GM19397 (cell line): ENCODE measurements around the gene ROR1.
A peak's percentile ranks its signal among the peaks of the same experiment; 100 is the strongest.
"Not testable (repeated sequence)": the region's sequence is repeated elsewhere in the genome, so short reads cannot be mapped to it uniquely, and the experiment has no call there.

Source experiments
- ATAC-seq: cut with Tn5 transposase; IDR thresholded peaks from one replicate; pipeline ENCODE4 v1.9.1; 2021; ENCODE audit warnings: mild to moderate bottlenecking, moderate library complexity; ENCODE audit not compliant: unreplicated experiment

ROR1 gene

DNA sequence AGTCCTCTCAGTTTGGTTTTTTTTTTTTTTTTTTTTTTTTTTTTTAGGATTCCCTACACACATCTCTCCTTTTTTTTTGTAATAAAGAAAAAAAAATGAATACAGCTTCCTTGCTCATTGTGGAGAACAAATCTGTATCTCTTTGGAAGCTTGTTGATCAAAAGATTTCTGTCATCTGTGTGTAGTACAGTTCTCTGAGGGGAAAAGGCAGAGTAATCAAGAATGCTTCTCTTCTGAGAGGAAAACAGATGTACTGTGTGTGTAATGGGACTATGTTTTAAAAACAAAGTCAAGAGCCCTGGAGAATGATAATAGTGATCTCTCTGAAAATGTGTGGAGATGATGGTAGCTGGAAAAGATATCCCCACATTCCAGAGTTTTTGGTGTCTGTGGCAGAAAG, 16.5 kb upstream of the ROR1 start:
- no peak for ATAC-seq

GRCh38 chr1:63758791-63759190, 15.0 kb upstream of the ROR1 start:
- ATAC-seq: no peak

- no peak for ATAC-seq
These were observed 14.0 kb upstream of the ROR1 start for GRCh38 chr1:63759778-63760177.

DNA sequence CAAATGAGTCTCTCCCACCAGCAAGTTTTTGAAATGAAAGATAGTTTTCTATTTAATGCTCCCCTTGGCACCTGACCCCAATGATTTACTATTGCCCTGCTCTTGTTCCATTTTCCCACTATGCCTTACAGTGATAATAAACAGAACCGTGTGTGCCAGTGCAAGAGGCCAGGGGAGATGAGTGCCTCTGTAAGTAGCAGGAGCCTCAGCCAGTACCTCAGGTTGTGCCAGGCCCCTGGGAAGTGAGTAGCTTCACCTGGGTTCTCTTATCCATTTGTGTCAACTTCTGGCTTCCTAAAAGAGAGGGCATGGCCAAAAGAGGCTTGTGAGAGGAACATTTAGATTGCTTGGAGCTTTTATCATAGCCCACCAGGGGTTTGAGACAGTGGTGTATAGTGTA, 3.4 kb upstream of the ROR1 start:
- ATAC-seq: no peak

GRCh38 chr1:63772201-63772600, 1.6 kb upstream of the ROR1 start:
- no peak for ATAC-seq

DNA sequence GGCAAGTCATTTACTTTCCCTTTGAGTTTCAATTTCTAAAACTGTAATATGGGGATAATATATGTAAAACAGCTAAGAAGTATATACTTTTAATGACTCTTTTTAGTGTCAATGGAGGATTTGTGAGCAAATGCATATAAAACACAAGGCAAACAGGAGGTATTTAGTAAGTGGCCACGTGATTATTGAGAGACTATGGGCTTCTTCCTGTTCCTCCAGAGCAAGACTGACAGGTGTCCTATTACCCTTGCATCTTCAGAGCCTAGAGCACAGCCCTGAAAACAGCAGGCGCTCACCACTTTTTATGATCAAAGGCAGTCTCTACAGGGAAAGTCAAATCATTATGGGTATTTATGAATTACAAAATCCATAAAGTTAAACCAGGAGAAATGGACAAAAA, 941 bp upstream of the ROR1 start:
- no peak for ATAC-seq

GRCh38 chr1:63773496-63773814, 362 bp upstream of the ROR1 start:
- ATAC-seq: no peak

DNA sequence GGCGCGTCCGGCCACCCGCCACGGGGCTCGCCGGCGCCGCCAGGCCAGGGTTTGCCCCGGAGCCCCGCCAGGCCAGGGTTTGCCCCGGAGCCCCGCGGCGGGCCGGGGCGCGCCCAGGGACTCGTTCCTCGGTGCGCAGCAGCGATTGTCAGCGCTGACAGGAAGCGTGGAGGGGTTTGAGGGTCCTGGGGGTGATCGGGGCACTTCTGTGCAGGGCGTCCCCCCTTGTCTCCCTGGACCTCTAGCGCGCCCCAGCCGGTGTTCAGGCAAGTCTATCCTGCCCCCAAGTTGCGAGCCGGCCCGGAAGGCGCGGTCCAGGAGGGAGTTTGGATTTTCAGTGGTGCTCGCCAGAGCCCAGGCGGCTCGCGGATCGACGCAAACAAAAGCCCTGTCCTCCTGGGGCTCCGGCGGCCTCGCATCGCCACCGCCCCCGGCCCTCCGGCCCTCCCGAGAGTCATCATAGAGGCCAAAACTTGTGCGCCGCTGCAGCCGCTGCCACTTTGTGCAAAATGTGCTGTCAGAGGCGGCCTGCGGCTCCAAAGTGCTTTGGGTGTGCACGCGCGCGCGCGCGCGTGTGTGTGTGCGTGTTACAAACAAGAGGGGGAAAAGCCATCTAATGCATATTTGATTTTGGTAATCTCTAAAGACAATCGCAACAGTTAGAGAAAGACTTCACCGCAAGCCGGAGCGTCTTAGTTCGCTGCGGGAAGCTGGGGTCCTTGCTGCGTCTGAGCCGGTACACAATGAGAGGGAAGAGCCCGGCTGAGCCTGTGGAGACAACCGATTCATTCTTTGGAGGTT, 1.0 kb downstream of the ROR1 start:
- ATAC-seq: peak; percentile 18

DNA sequence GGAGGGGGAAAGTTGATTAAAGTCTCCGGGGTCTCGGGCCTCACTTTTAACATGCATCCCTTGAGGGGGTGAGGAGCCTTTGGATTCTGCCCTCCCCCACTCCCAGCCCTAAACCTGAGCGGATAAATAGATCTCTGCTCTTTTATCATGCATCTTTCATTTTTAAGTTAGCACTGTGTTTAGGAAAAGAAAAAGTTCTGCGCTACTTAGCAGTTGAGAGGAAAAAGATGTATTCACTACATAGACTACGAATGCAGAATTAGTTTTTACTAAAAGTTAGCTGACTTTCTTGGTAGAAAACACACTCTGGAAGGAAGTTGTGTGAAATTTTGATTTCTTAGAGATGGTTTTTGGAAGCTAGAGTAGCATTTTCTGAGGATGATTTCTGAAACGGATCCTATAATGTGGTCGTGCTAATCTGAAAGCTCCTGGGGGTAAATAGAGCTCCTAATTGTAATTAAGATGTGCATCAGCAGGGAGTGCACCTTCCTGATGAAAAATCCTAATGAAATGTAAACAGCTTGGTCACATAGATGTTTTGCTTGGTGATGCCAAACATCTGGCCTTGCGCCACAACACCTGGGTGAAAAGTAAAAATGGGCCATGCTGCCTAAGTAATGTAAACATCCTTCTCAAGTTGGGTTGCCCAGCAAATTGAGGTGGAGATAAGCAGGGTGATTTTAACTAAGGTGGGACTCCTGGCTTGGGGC, 1.8 kb downstream of the ROR1 start:
- ATAC-seq: no peak

DNA sequence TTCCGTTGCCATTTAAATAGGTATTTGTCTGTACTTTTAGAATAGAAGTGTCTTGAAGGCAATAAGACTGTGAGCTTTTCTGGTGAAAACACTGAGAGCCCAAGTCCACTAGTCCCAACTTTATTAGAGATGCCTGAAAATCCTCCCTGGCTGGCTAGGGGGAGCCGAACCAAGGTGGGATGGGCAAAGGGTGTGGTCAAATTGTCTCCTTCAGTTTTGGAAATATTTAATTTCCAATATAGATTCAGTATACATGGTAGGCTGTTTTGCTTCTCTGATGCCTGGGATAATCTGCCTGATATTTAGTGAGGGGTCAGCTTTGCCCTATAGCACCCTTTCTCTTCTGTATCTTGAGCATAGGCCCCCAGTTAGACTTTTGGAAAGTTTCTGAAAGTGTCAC, 3.5 kb downstream of the ROR1 start:
- no peak for ATAC-seq

DNA sequence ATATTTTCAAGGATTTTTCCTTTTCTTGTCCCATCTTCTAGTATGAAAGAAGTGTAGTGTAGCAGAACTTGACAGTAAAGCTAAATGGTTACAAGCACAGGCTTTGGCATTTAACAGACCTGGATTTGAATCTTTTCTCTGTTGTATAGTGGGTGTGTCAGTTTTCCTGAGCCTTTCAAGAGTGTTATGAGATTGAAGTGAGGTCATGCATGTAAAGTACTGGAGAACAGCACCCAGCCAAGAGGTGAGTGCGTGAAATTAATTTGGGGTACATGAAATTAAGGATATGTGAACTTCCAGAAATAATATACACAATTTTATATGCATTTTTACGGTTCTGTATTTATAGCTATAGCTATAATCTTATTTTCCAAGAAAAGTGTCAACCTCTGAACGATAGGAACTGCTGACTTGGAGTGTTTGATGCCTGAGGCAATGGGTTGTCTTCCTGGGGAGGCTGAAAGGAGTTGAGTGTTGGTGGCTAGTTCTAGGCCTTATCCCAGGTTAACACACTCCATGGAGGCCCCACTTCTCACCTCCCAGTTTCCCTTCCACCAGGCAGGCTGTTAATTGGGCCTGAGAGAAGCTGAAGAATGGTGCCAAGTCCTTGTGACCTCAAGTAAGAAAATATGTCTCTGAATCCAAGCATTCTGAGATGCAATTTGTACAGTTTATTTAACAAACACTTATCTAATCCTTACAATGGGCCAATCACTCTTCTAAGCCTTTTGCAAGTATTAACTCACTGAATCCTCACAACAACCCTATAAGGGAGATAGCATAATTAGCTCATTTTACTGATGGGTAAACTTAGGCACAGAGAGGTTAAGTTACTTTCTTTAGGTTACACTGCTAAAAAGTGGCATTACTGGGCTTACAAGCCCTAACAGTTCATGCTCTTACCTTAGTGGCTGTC, 4.4 kb downstream of the ROR1 start:
- ATAC-seq: no peak

DNA sequence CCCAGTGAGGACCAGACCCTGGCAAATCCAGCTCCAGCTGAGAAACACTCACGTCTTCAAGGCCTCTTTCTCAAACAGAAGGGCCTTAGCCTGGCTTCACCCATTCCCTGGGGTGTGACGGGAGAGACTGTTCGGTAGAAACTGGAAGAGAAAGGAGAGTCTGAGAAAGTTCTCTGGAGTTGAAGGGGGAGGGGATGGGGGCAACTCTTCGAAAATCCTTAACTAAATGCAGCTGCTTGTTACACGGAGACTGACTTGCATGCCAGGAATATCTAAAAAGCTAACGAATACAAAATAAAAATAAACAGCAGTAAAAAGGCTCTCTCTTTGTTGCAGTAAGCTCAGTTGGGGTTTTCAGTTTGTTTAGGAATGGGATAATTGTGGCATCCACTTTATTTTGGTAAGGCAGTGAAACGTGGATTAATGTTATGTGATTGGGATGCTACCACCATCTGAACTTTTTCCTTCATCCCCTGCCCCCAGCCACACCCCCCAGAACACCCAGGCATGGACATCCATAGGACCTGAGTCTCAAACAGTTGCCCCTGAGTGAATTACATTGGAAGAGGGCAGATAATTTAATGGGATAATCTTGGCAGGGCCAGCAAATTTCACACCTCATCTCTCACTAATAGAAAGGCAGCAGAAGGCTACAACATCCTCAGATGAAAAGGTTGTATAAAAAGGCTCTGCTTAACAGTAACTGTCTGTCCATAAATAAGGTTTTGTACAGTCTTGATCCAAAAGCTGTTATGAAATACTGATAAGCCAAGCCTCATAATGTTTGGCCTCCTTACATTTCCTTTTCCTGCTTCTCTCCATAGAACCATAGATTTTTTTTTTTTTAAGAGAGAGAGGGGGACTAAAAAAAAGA, 5.8 kb downstream of the ROR1 start:
- no peak for ATAC-seq

DNA sequence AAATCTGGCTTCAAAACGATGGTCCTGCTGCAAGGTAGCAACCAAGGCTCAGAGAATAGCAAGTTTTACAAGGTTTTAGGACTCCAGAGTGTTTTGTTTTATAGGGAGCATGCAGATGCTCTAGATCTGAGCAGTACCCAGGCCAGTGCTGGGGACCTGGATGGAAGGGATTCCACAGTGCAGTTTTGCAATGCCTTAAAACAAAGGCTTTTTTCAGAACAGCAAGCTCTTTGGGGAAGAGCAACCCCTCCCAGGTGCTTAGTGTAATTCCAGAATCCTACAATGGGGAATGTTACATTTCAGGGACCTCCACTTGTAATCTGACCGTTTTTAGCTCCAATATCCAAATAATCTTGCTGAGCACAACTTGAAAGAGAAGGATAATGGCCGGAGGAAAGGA, 6.7 kb downstream of the ROR1 start:
- no peak for ATAC-seq

DNA sequence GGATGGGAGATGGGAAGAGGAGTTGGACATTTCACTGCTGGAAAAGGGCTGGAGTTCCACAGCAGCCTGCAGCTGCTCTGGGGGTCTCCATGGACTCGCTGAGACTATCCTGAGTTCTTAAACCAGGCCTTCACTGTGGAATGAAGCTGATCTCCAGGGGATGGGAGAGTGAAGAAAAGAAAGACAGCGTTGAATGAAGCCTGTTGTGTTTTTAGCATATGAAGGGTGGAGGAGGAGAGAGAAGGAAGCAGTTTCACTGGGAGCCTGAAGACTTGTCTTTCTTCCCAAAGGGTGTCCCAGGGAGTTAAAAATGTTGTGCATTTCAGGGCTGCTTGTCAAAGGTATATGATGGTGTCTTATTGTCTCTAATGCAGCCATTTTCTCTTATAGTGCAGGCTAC, 9.2 kb downstream of the ROR1 start:
- ATAC-seq: no peak

- ATAC-seq: no peak
These were observed 10.3 kb downstream of the ROR1 start for GRCh38 chr1:63784083-63784482.

GRCh38 chr1:63784489-63785390, 10.9 kb downstream of the ROR1 start:
- no peak for ATAC-seq

DNA sequence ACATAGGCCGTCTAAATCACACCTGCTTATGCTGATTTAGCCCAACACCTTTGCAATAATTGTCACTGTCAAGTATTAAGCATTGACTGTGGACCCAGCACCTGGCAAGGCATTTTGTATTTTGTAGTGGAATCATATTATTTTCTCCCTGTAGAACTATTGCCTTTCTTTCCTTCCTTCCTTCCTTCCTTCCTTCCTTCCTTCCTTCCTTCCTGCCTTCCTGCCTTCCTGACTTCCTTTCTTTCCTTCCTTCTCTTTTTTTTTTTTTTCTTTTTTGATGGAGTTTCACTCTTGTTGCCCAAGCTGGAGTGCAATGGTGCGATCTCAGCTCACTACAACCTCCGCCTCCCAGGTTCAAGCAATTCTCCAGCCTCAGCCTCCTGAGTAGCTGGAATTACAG, 13.5 kb downstream of the ROR1 start:
- not testable (repeated sequence) for ATAC-seq

GRCh38 chr1:63787875-63788274, 14.1 kb downstream of the ROR1 start:
- ATAC-seq: no peak

- ATAC-seq: no peak
These were observed 16.2 kb downstream of the ROR1 start for GRCh38 chr1:63789856-63790605.
